GM06990 (cell line): ENCODE results near the gene NTRK2.

ENCODE experiments used
- DNase-seq: peaks from one replicate; pipeline ENCODE4 v3.0.0-alpha.2; 2011; ENCODE audit not compliant: insufficient read length; ENCODE audit errors: extremely low read depth
- H3K27me3 ChIP-seq: replicated peaks from 2 replicates; pipeline ENCODE4 v1.6.0; 2011; ENCODE audit warnings: low read length; ENCODE audit not compliant: control insufficient read depth, insufficient read depth
- H3K36me3 ChIP-seq: 2 replicates; pipeline ENCODE4 v1.5.1; 2011; ENCODE audit warnings: low read length; ENCODE audit not compliant: control insufficient read depth, insufficient read depth
- H3K4me3 ChIP-seq: replicated peaks from 2 replicates; pipeline ENCODE4 v1.5.1; 2011; ENCODE audit warnings: low read depth, mild to moderate bottlenecking, control low read depth, low read length
- TF ChIP-seq, protein P1 (sequence below): IDR thresholded peaks from 2 replicates; pipeline ENCODE4 v1.5.1; 2011; ENCODE audit warnings: low read length, control low read depth, mild to moderate bottlenecking, inconsistent platforms; ENCODE audit not compliant: insufficient read depth, poor library complexity, severe bottlenecking

The NTRK2 gene

DNA sequence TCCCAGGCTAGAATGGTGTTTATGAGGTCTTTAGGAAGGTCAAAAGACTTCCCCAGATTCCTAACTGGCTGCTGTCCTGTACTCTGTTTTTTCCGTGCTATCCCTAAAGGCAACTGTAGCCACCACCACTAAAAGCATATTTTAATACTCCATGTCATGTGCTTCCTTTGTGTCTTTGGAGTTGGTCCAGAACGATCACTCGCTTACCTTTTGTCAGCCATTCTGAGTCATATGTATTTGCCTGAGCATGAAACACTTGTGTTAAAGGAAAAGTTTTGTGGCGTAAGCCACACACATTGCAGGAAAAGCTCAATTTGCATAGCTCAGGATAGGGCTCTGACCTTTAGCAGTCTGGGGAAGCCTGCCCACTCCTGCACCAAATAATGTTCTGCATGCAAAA lies 299.6 kb downstream of the NTRK2 start:
- DNase-seq = no peak
- no peak overlapping the region for H3K4me3 ChIP-seq
- no peaks in the 10 kb centered on the region for H3K36me3 ChIP-seq
- H3K27me3 ChIP-seq = peaks cover 2% of the 10 kb centered on the region; the same call in 1 of the 2 replicates
- TF ChIP-seq, protein P1, sequence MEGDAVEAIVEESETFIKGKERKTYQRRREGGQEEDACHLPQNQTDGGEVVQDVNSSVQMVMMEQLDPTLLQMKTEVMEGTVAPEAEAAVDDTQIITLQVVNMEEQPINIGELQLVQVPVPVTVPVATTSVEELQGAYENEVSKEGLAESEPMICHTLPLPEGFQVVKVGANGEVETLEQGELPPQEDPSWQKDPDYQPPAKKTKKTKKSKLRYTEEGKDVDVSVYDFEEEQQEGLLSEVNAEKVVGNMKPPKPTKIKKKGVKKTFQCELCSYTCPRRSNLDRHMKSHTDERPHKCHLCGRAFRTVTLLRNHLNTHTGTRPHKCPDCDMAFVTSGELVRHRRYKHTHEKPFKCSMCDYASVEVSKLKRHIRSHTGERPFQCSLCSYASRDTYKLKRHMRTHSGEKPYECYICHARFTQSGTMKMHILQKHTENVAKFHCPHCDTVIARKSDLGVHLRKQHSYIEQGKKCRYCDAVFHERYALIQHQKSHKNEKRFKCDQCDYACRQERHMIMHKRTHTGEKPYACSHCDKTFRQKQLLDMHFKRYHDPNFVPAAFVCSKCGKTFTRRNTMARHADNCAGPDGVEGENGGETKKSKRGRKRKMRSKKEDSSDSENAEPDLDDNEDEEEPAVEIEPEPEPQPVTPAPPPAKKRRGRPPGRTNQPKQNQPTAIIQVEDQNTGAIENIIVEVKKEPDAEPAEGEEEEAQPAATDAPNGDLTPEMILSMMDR = no peak

DNA sequence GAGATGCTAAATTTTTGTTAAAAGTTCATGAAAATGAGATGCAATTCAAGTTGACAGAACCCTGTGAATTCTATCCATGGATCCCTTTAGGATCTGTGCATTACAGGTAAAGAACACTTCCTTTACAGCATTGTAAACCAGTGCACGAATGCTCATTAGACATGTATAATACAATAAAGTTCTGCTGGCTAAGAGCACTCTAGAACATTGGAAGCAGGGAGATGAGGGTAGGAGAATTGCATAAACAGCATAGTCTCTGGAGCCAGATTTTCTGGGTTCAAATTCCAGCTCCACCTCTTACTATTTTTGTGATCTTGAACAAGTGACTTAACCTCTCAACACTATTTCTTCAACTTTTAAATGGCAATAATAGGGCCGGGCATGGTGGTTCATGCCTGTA lies 300.2 kb downstream of the NTRK2 start:
- no peaks in the 10 kb centered on the region for H3K36me3 ChIP-seq
- H3K4me3 ChIP-seq = no peak overlapping the region
- DNase-seq = no peak
- TF ChIP-seq, protein P1 = no peak
- peaks cover 2% of the 10 kb centered on the region; the same call in 1 of the 2 replicates for H3K27me3 ChIP-seq

GRCh38 chr9:84970432-84970831 lies 300.9 kb downstream of the NTRK2 start:
- no peak overlapping the region for H3K4me3 ChIP-seq

GRCh38 chr9:84971571-84971970 lies 302.0 kb downstream of the NTRK2 start:
- Histone ChIP-seq H3K4me3 (no peak overlapping the region), H3K36me3 (no peaks in the 10 kb centered on the region), H3K27me3 (peaks cover 2% of the 10 kb centered on the region; the same call in 1 of the 2 replicates)
- TF ChIP-seq, protein P1 = no peak
- no peak for DNase-seq

More at GRCh38 chr9:84970432-84970831, 300.9 kb downstream of the NTRK2 start:
- no peaks in the 10 kb centered on the region for H3K36me3 ChIP-seq
- DNase-seq = no peak
- TF ChIP-seq, protein P1 = no peak
- peaks cover 2% of the 10 kb centered on the region; the same call in 1 of the 2 replicates for H3K27me3 ChIP-seq

DNA sequence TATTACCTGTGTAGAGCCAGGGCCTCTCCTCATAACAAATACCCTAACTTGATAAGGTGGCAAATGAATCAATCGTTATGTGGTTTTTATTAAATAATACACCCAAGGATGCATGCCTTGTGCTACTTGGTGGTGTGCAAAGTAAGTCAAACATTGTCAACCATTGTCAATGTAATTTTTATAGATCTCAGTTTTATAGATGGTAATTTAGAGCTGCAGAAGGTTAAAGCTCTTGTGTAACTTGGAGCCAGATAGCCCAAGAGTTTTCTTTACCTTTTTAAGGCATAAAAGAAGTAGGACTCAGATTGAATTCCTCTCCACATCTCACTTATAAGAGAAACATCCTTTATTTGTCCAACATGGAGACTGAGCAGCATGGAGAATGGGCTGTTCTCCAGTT lies 304.7 kb downstream of the NTRK2 start:
- no peak for DNase-seq
- H3K36me3 ChIP-seq = no peaks in the 10 kb centered on the region
- peaks cover 2% of the 10 kb centered on the region; the same call in 1 of the 2 replicates for H3K27me3 ChIP-seq
- TF ChIP-seq, protein P1 = no peak
- no peak overlapping the region for H3K4me3 ChIP-seq

GRCh38 chr9:84974855-84975254 lies 305.3 kb downstream of the NTRK2 start:
- no peak for DNase-seq
- Histone ChIP-seq H3K27me3 (peaks cover 2% of the 10 kb centered on the region; the same call in 1 of the 2 replicates), H3K4me3 (no peak overlapping the region), H3K36me3 (no peaks in the 10 kb centered on the region)
- TF ChIP-seq, protein P1 = no peak
